Kidney capillary endothelial cell (primary cell): ENCODE results near the gene SEMA4B.
"Not testable (repeated sequence)": the region's sequence is repeated elsewhere in the genome, so short reads cannot be mapped to it uniquely, and the experiment has no call there.

Experiments
- DNase-seq: peaks from one replicate; pipeline ENCODE4 v3.0.0-alpha.2; 2018; ENCODE audit warnings: low spot score

The SEMA4B gene

DNA sequence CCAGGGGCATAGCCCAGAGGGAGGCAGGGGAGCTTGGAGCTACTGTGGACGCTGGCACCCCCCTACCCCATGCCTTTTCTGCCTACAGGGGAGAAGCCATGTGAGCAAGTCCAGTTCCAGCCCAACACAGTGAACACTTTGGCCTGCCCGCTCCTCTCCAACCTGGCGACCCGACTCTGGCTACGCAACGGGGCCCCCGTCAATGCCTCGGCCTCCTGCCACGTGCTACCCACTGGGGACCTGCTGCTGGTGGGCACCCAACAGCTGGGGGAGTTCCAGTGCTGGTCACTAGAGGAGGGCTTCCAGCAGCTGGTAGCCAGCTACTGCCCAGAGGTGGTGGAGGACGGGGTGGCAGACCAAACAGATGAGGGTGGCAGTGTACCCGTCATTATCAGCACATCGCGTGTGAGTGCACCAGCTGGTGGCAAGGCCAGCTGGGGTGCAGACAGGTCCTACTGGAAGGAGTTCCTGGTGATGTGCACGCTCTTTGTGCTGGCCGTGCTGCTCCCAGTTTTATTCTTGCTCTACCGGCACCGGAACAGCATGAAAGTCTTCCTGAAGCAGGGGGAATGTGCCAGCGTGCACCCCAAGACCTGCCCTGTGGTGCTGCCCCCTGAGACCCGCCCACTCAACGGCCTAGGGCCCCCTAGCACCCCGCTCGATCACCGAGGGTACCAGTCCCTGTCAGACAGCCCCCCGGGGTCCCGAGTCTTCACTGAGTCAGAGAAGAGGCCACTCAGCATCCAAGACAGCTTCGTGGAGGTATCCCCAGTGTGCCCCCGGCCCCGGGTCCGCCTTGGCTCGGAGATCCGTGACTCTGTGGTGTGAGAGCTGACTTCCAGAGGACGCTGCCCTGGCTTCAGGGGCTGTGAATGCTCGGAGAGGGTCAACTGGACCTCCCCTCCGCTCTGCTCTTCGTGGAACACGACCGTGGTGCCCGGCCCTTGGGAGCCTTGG lies 27.0 kb downstream of the SEMA4B start:
- no peak for DNase-seq

DNA sequence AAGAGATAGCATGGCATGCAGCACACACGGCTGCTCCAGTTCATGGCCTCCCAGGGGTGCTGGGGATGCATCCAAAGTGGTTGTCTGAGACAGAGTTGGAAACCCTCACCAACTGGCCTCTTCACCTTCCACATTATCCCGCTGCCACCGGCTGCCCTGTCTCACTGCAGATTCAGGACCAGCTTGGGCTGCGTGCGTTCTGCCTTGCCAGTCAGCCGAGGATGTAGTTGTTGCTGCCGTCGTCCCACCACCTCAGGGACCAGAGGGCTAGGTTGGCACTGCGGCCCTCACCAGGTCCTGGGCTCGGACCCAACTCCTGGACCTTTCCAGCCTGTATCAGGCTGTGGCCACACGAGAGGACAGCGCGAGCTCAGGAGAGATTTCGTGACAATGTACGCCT lies 27.8 kb downstream of the SEMA4B start:
- DNase-seq: no peak

DNA sequence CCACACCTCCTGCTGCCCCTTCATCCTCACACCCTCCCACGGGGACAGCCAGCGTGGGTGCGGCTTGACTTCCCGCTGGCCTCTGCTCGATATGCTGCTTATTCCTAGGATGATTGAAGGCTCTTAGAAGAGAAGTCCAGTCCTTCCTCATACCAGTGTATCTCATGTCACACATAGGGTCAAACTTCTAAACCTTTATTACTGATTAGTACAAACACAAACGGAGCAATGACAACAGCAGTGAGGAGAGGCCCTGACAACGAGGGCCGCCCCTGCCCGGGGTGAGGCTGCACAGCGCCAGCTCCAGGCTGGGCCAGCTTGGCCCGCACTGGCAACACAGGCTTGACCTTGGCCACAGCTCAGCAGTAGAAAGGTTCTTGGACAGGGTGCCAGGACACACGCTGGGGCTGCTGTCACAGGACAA lies 29.0 kb downstream of the SEMA4B start:
- no peak for DNase-seq

DNA sequence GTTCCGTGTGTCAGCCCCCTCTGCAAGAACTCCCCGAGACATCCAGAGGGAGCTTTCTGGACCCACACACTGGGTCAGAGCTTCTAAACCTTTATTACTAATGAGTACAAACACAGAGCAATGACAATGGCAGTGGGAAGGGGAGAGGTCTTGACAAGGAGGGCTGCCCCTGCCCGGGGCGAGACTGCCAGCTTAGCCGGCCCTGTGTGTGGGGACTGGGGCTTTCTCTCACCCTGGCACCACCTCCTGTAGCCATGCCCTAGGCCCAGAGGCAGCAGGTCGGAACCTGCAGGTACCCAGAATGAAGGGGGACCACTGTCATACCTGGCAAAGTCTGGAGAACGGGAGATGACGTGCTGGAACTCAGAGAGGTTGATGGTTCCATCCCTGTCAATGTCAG lies 29.5 kb downstream of the SEMA4B start:
- no peak for DNase-seq

DNA sequence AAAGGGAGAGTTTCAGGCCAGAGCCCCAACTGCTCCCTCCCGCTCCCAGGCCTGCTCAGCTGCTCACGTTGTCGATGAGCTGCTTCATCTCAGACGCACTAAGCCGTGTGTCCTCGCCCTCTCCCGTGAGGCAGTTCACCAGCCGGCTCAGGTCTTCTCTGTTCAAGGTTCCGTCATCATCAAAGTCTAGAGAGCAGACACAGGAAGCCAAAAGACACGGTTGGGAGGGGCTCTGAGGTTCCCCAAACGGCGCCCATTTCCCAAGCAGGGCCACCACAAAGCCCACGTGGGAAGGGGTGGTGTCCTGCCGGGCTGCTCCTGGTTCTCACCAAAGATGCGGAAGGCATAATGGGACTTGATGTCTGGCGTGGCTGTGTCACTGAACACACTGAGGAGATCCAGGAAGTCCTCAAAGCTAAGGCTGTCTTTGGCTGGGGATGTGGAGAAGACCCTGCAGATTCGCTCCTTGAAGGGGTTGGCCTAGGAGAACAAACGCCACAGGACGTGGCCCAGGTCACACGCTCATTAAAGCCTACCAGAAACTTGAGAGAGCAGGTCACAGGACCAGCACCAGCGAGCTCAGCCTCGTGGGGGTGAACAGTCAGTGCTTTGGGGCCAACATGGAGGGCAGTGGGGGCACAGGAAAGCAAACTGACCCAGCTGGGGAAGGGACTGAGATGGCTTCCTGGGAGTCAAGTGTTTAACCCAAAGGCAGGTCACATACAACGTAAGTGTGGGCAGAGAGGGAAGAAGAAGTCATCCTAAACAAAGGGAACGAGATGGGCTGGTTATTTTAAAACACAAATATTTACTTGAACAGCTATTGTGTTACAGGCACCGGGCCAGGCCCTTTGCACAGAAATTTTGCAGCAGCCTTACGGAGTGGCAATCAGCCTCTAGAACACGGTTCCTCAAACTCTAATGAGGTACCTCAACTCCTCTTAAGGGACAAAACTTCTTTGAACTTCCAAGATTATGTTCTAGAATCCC lies 30.2 kb downstream of the SEMA4B start:
- no peak for DNase-seq

DNA sequence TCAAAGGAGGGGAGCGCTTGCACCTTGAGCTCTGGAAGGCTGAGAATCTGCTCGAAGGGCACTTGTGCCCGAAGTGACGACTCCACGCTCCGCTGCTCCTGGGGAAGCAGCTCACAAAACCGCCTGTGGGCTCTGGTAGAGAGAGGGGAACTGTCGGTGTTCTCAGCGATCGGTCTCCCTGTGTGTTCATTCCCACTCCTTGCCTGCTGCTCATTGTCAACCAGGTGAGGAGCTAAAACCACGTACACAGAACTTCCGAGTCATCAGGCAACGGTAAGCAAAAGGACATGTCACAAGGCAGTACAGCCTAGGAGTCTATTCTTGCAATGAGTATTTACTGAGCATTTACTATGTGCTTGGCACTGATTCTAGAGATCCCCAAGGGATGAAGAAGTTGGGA lies 31.1 kb downstream of the SEMA4B start:
- DNase-seq: no peak

DNA sequence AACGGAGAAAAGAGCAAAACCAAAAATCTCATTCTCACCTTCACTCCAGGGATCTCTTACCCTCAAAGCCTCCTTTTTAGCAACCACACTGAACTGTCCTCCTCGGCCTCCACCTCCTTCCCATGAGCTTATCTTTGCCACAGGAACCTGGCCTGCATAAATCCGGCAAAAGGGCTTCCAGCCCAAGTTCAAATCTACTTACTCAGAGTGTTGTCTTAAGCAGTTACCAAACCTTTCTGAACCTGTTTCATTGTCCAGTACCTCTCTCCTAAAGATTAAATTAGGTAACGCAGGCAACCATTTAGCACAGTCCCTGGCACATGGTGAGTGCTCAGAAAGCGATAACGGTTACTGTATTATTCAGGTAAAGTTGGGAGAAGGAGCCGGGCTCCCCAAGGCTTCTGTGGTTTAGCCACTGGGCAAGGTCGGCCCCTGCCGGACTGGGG lies 31.8 kb downstream of the SEMA4B start:
- DNase-seq: no peak

DNA sequence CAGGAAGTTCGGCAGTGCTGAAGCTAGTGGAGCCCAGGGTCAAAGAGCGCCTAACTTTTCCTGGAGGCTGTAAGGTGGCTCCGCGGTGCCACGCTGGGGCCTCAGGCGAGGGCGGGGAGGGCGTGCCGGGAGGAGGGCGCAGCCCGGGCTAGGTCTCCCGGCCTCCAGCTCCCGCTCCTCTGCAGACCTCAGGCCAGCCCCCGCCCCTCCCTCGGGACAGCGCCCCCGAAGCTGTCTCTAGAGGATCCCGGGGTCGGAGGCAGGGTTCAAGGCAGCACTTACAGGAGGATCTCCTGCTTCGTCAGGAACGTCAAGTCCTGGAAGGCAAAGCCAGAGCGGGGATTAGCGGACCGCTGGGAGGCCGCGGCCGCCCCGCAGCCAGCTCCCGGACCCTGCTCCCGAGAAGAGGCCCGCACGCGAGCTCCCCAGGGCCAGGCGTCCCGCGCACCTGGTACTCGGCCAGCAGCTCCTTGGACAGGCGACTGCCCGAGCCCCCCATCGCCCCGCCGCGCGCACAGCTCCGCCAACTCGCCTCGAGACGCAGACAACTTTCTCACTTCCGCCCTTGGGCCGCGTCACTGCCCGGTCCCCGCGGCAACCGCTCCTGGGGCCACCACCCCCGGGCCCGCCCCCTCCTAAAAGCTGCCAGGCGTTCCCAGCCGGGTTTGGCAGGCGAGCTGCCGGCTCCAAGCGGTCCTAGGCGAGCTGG lies 32.4 kb downstream of the SEMA4B start, which contains the start of gene CIB1:
TSS of gene CIB1 (minus strand) at position 555 of the 709 bp plus-strand sequence. CDS start at position 499, 56 bp downstream.
- peak; percentile 60 for DNase-seq

DNA sequence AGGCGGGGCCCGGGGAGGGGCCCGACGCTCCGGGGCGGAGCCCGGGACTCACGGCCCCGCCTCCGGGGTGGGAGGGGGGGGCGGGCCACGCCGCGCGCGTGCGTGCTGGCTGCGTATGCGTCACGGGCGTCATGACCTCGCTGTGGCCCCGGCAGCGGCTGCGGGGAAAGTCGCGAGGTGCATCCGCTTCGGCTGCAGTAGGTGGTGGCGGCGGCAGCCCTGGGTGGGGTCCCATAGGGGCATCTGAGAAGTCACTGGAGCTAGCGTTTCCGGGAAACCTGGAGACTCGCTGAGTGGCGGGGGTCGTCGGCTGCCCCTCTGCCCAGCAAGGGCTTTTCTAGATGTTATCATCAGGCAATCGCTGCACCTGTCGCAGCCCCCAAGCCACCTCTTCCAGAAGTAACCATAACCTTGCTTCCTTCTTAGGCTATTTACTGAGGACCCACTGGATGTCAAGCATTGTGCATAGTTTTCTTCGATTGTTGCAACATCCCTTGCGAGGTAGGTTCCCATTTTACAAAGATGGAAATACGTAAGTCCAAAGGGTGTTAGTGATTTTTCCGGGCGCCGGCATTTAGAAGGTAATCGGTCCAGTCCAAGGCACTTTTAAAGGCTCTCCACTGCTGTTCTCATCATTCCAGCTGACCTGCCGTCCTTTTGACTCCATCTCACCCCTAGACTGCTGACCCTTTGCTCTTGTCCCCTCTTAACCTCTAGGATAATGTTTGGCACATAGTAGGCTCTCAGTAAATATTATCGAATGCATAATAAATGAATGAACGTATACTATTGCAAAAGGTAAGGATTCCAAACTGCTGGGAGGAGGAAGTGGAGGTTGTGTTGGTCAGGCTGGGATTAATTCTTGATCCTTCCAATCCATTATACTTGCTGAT lies 33.2 kb downstream of the SEMA4B start, which contains the start of gene GDPGP1:
TSS of gene GDPGP1 (plus strand) at position 114 of the 893 bp plus-strand sequence. CDS start 6,700 bp downstream, outside the sequence.
- DNase-seq: peak; percentile 92

DNA sequence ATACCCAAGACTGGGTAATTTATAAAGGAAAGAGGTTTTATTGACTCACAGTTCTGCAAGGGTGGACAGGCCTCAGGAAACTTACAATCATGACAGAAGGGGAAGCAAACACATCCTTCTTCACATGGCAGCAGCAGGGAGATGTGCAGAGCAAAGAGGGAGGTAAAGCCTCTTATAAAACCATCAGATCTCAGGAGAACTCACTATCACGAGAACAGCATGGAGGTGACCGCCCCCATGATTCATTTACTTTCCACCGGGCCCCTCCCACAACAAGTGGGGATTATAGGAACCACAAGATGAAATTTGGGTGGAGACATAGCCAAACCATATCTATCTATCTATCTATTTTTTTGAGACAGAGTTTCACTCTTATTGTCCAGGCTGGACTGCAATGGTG lies 38.2 kb downstream of the SEMA4B start:
- DNase-seq: no peak

DNA sequence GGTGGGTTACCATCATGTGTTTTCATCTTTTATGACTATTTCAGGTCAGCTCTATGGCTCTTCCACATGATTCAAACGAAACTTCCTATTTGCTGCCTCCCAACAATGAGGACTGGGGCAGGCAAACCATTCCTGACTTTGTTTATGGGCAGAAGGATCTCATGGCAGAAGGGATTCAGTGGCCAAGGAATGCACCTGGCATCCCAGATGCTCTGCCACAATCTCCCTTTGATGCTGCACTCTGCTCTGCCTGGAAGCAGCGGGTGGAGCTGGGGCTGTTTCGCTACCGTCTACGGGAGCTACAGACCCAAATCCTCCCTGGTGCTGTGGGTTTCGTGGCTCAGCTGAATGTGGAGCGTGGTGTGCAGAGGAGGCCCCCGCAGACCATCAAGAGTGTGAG lies 39.7 kb downstream of the SEMA4B start:
- DNase-seq: no peak

DNA sequence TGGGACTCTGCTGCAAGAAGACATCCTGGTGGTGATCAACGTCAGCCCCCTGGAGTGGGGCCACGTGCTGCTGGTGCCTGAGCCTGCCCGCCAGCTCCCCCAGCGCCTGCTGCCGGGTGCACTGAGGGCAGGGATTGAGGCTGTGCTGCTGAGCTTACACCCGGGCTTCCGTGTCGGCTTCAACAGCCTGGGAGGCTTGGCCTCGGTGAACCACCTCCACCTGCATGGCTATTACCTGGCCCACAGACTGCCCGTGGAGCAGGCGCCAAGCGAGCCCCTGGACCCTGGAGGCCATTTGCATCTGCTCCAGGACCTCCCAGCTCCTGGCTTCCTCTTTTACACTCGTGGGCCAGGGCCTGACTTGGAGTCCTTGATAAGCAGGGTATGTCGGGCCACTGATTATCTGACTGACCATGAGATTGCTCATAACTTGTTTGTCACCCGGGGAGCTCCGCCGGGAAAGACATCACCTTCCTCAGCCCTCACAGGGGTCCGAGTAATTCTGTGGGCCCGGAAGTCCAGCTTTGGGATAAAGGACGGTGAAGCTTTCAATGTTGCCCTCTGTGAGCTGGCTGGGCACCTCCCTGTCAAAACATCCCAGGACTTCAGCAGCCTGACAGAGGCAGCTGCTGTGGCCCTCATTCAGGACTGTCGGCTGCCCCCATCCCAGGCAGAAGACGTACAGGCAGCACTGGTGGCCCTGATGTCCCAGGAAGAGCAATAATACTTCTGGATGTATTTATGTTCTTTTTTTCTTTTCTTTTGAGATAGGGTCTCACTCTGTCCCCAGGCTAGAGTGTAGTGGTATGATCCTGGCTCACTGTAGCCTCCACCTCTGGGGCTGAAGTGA lies 40.4 kb downstream of the SEMA4B start:
- DNase-seq: no peak

DNA sequence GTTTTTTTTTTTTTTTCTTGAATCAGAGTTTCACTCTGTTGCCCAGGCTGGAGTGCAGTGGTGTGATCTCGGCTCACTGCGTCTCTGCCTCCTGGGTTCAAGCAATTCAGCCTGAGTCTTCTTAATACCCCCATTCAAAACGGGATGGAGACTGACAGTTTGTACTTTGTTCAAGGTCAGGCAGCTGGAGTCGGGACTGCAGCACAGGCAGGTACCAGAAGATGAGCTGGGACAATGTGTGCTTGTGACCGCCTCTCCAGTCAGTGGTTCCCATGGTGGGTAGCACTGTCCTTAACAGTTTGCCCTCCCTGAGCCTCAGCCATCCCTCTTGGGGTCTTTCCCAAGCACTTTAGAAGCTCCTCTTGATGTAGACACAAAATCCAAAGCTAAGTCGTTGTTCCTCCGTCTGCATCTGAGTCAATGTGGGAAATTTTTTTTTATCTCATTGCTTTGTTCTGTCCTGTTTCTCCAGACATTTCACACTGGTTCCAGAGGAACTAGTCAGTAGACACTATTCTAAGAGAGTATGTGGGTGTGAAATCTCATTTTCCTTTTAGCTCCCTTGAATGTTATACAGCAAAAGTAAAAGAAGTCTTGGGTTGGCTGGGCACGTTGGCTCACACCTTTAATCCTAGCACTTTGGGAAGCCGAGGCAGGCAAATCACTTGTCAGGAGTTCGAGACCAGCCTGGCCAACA lies 43.0 kb downstream of the SEMA4B start:
- no peak for DNase-seq

DNA sequence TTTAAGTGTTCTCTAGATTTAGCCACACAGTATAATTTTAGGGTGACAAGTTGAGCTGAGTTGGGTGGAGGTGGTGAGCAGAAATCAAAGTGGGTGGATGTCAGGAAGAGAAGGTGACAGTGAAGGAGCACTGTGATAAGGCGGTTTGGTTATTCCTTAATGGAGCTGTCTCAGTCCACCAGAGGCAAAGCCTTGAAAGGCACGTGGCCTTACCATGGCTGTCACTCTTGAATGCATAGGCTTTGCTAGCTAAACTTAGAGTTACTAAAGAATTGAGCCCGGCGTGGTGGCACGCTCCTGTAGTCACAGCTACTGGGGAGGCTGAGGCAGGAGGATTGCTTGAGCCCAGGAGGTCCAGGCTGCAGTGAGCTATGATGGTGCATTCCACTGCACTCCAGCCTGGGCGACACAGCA lies 47.7 kb downstream of the SEMA4B start:
- no peak for DNase-seq

DNA sequence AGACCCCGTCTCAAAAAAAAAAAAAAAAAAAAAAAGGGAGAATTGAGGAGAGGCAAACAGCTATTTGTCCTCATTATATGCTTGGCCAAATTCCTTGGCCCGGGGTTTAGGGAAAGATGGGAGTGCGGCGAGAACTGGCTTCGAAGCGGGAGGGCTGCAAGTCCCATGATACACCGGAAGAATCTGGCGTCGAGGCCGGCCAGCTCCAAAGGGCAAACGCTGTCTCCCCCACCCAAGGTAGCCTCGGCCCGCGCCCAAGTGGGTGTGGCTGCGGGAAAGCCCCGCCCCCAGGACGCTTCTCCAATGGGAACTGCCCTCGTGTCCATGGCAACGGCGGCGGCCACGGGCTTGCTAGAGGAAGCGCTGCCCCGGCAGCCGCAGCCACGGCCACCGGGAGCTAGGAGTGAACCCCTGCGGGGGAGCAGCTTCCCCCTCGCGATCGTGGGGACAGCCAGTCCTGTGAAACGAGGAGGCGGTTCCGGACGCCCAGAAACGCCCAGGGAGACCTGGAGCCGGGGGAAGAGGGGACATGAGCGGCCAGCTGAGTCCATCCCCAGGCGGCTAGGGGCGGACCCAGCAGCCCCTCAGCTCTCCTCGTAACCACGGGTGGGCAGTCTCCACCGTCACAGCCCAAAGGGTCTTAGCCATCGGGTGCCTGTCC lies 48.2 kb downstream of the SEMA4B start, which contains the start of gene TTLL13:
TSS of gene TTLL13 (plus strand) at position 354 of the 661 bp plus-strand sequence. CDS start 1,075 bp downstream, outside the sequence.
- peak; percentile 76 for DNase-seq

DNA sequence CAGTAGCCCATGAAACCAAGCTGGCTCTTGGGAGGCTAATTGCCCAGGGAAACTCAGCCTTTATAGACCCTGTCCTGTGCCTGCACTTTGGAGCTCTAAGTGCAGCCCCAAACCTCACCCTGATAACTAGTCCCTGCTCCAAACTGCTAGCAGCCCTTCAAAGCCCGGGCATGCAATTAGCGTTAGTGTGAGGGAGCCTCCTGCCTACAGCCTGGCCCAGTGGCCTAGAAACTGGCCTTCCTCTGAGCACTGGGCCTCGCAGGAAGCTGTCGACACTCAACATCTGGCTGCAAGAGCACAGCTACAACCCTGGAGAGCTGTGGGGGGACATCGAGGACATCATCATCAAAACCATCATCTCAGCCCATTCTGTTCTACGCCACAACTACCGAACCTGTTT lies 56.6 kb downstream of the SEMA4B start:
- DNase-seq: no peak

DNA sequence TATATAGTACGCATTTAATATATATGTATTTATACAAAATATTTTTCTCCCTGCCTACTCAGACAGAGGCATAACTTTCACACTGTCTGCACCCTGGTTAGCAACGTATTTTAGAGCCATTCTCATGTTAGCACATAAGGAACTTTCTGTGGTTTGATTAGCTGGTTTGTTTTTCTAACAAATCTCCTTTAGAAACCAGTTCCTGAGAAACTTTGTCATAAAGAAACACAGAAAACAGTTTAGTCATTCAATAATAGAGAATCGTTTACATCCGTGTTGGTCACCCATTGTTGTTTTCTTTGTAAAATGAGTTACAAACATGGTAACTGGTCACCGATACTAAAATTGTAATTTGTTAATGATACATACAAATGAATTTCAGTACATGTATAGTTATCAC lies 58.4 kb downstream of the SEMA4B start:
- no peak for DNase-seq

DNA sequence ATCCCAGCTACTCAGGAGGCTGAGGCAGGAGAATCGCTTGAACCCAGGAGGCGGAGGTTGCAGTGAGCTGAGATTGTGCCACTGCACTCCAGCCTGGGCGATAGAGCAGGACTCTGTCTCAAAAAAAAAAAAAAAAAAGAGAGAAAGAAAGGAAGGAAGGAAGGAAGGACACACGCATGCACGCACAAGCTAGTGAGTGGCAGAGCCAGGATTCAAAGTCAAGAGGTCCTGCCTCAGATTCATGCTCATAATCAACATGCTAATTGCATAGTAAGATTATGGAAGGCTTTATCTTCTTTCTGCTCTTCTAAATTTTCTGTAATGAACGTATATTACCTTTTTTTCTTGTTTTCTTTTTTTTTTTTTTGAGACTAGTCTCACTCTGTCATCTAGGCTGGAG lies 59.6 kb downstream of the SEMA4B start:
- not testable (repeated sequence) for DNase-seq
